DMS79 (cell line): ENCODE data around the gene MECR.
A peak's percentile ranks its signal among the peaks of the same experiment; 100 is the strongest.
"Not testable (repeated sequence)": the region's sequence is repeated elsewhere in the genome, so short reads cannot be mapped to it uniquely, and the experiment has no call there.

Source experiments
- DNase-seq: peaks from one replicate; lab custom pipeline; 2025; lab: John Stamatoyannopoulos, UW

MECR gene

GRCh38 chr1:29235955-29236711 lies 5.4 kb upstream of the MECR start, which contains the start of gene PTPRU:
Gene PTPRU, plus strand, starts transcription at chr1:29236522. Its CDS starts 123 bp downstream, at chr1:29236645.
- DNase-seq: no peak

GRCh38 chr1:29234881-29235280 lies 4.1 kb upstream of the MECR start:
- not testable (repeated sequence) for DNase-seq

GRCh38 chr1:29234471-29234870 lies 3.7 kb upstream of the MECR start:
- no peak for DNase-seq

- DNase-seq: no peak
These were observed 3.0 kb upstream of the MECR start for GRCh38 chr1:29233693-29234092.

- DNase-seq: no peak
These were observed 1.7 kb upstream of the MECR start for GRCh38 chr1:29232387-29232786.

GRCh38 chr1:29230204-29230552 lies 556 bp downstream of the MECR start:
- no peak for DNase-seq

- no peak for DNase-seq
These were observed 3.2 kb downstream of the MECR start for GRCh38 chr1:29227511-29227910.

GRCh38 chr1:29225361-29225760 lies 5.4 kb downstream of the MECR start:
- DNase-seq: no peak

- DNase-seq: no peak
These were observed 6.3 kb downstream of the MECR start for GRCh38 chr1:29224356-29224837.

- DNase-seq: no peak
These were observed 7.2 kb downstream of the MECR start for GRCh38 chr1:29223521-29223920.

- no peak for DNase-seq
These were observed 8.0 kb downstream of the MECR start for GRCh38 chr1:29222686-29223085.

GRCh38 chr1:29222260-29222659 lies 8.5 kb downstream of the MECR start:
- not testable (repeated sequence) for DNase-seq

- DNase-seq: no peak
These were observed 9.4 kb downstream of the MECR start for GRCh38 chr1:29221296-29221695.

GRCh38 chr1:29218223-29218622 lies 12.5 kb downstream of the MECR start:
- no peak for DNase-seq

- no peak for DNase-seq
These were observed 13.1 kb downstream of the MECR start for GRCh38 chr1:29217633-29218032.

- peak; percentile 99 for DNase-seq
These were observed 17.7 kb downstream of the MECR start for GRCh38 chr1:29213055-29213454.

- DNase-seq: no peak
These were observed 19.4 kb downstream of the MECR start for GRCh38 chr1:29211086-29212030.

GRCh38 chr1:29210278-29211085 lies 20.3 kb downstream of the MECR start:
- peak; percentile 60 for DNase-seq

GRCh38 chr1:29209173-29209572 lies 21.6 kb downstream of the MECR start:
- no peak for DNase-seq

- no peak for DNase-seq
These were observed 22.3 kb downstream of the MECR start for GRCh38 chr1:29208442-29208841.

GRCh38 chr1:29202584-29203340 lies 28.0 kb downstream of the MECR start:
- peak; percentile 77 for DNase-seq
